Measurements from ENCODE around the gene MDM1.
A peak's percentile ranks its signal among the peaks of the same experiment; 100 is the strongest.

The MDM1 gene

GRCh38 chr12:68331869-68332727, at the start of gene MDM1:
MDM1 (minus strand) TSS chr12:68332362; CDS start chr12:68332245, 117 bp downstream.
- DNase-seq (ENCODE audit: low read depth in 2 of 2) = peak; percentile 92 to 93

- no peak for DNase-seq (ENCODE audit: low read depth in 2 of 2)
Measured at GRCh38 chr12:68381476-68382219, 49.5 kb upstream of the MDM1 start.

GRCh38 chr12:68378872-68379606, 46.9 kb upstream of the MDM1 start:
- no peak for DNase-seq (ENCODE audit: low read depth in 2 of 2)

- DNase-seq (ENCODE audit: low read depth in 2 of 2) = no peak
Measured at GRCh38 chr12:68377881-68378280, 45.7 kb upstream of the MDM1 start.

- DNase-seq (ENCODE audit: low read depth in 2 of 2) = no peak
Measured at GRCh38 chr12:68376901-68377300, 44.7 kb upstream of the MDM1 start.

GRCh38 chr12:68375756-68376695, 43.9 kb upstream of the MDM1 start:
- DNase-seq (ENCODE audit: low read depth in 2 of 2) = no peak

GRCh38 chr12:68374307-68374982, 42.3 kb upstream of the MDM1 start:
- DNase-seq (ENCODE audit: low read depth in 2 of 2) = peak in 1 of 2 donors; percentile 46

- DNase-seq (ENCODE audit: low read depth in 2 of 2) = no peak
Measured at GRCh38 chr12:68370667-68371066, 38.5 kb upstream of the MDM1 start.

- DNase-seq (ENCODE audit: low read depth in 2 of 2) = no peak
Measured at GRCh38 chr12:68370006-68370590, 37.9 kb upstream of the MDM1 start.

- DNase-seq (ENCODE audit: low read depth in 2 of 2) = no peak
Measured at GRCh38 chr12:68368327-68368726, 36.2 kb upstream of the MDM1 start.

GRCh38 chr12:68367903-68368302, 35.7 kb upstream of the MDM1 start:
- DNase-seq (ENCODE audit: low read depth in 2 of 2) = no peak

- no peak for DNase-seq (ENCODE audit: low read depth in 2 of 2)
Measured at GRCh38 chr12:68367116-68367515, 35.0 kb upstream of the MDM1 start.

- DNase-seq (ENCODE audit: low read depth in 2 of 2) = peak; percentile 66 to 74
Measured at GRCh38 chr12:68364893-68365725, 32.9 kb upstream of the MDM1 start.

GRCh38 chr12:68364328-68364727, 32.2 kb upstream of the MDM1 start:
- DNase-seq (ENCODE audit: low read depth in 2 of 2) = no peak

- DNase-seq (ENCODE audit: low read depth in 2 of 2) = no peak
Measured at GRCh38 chr12:68361953-68362352, 29.8 kb upstream of the MDM1 start.

GRCh38 chr12:68359674-68360073, 27.5 kb upstream of the MDM1 start:
- no peak for DNase-seq (ENCODE audit: low read depth in 2 of 2)

GRCh38 chr12:68358532-68359485, 26.6 kb upstream of the MDM1 start:
- peak; percentile 25 to 43 for DNase-seq (ENCODE audit: low read depth in 2 of 2)

- no peak for DNase-seq (ENCODE audit: low read depth in 2 of 2)
Measured at GRCh38 chr12:68356986-68357385, 24.8 kb upstream of the MDM1 start.

Data from activated CD8-positive, alpha-beta memory T cell treated with anti-CD3 and anti-CD28 coated beads for 4 hours (primary cell).